SU-DHL-6 (cell line): ENCODE data around the gene FAM240A.

Experiments
- H2AFZ ChIP-seq: fragments of 200-600 bp; sonication (generic); 2 replicates; pipeline ENCODE4 v1.6.1; 2014; ENCODE audit warnings: low read depth, mild to moderate bottlenecking, moderate library complexity, mixed read lengths, antibody characterized with exemption, low read length; ENCODE audit not compliant: severe bottlenecking
- H3F3A ChIP-seq: fragments of 200-600 bp; shearing (Covaris generic); 2 replicates; pipeline ENCODE4 v1.6.0; 2016; ENCODE audit warnings: antibody characterized with exemption, mild to moderate bottlenecking; ENCODE audit not compliant: insufficient read depth
- H3K27ac ChIP-seq: fragments of 200-600 bp; sonication (generic); 2 replicates; pipeline ENCODE4 v1.5.1; 2016; ENCODE audit warnings: low read depth, mild to moderate bottlenecking, low read length, moderate library complexity, mixed read lengths
- H3K27me3 ChIP-seq: fragments of 200-600 bp; sonication (generic), shearing (Covaris generic); 2 replicates; pipeline ENCODE4 v1.6.0; 2014; ENCODE audit warnings: mild to moderate bottlenecking, low read length
- H3K36me3 ChIP-seq: fragments of 200-600 bp; sonication (generic); 2 replicates; pipeline ENCODE4 v1.6.1; 2014; ENCODE audit warnings: mild to moderate bottlenecking, low read length, mixed read lengths
- H3K4me2 ChIP-seq: fragments of 300-600, 200-600 bp; shearing (Covaris generic), sonication (generic); 2 replicates; pipeline ENCODE4 v1.6.0; 2014; ENCODE audit warnings: low read length, low read depth, mild to moderate bottlenecking; ENCODE audit not compliant: poor library complexity, severe bottlenecking
- H3K4me3 ChIP-seq: fragments of 200-600 bp; sonication (generic); 2 replicates; pipeline ENCODE4 v1.5.1; 2014; ENCODE audit warnings: antibody characterized with exemption, low read length, mild to moderate bottlenecking, mixed read lengths; ENCODE audit not compliant: insufficient read depth, poor library complexity, severe bottlenecking
- H3K79me2 ChIP-seq: fragments of 200-600 bp; sonication (generic); 2 replicates; pipeline ENCODE4 v1.6.1; 2014; ENCODE audit warnings: mild to moderate bottlenecking, low read length, moderate library complexity; ENCODE audit not compliant: insufficient read depth
- H3K9ac ChIP-seq: fragments of 200-600 bp; sonication (generic); 2 replicates; pipeline ENCODE4 v1.7.0; 2014; ENCODE audit warnings: mild to moderate bottlenecking, low read length
- H3K9me2 ChIP-seq: fragments of 200-600 bp; sonication (generic); replicated peaks from 2 replicates; pipeline ENCODE4 v1.6.1; 2014; ENCODE audit warnings: low read length; ENCODE audit not compliant: insufficient read depth
- H3K9me3 ChIP-seq: fragments of 200-600 bp; sonication (generic); 2 replicates; pipeline ENCODE4 v1.6.1; 2014; ENCODE audit warnings: low read length, mixed read lengths; ENCODE audit not compliant: insufficient read depth
- H4K20me1 ChIP-seq: fragments of 200-600 bp; sonication (generic); 2 replicates; pipeline ENCODE4 v1.6.1; 2014; ENCODE audit warnings: low read depth, mild to moderate bottlenecking, antibody characterized with exemption, low read length, moderate library complexity, mixed read lengths
- EZH2phosphoT487 ChIP-seq: fragments of 200-600 bp; sonication (generic), shearing (Covaris generic); conservative IDR thresholded peaks from 2 replicates; pipeline ENCODE4 v1.6.1; 2018; ENCODE audit warnings: mild to moderate bottlenecking, antibody characterized with exemption, low read length, moderate library complexity, mixed read lengths
- TF ChIP-seq, protein P1 (sequence below): fragments of 200-600 bp; sonication (generic); IDR thresholded peaks from one replicate; pipeline ENCODE4 v1.5.1; 2017; ENCODE audit warnings: antibody characterized with exemption, mild to moderate bottlenecking, low read length, moderate library complexity; ENCODE audit not compliant: insufficient read depth, poor library complexity, severe bottlenecking

FAM240A gene

DNA sequence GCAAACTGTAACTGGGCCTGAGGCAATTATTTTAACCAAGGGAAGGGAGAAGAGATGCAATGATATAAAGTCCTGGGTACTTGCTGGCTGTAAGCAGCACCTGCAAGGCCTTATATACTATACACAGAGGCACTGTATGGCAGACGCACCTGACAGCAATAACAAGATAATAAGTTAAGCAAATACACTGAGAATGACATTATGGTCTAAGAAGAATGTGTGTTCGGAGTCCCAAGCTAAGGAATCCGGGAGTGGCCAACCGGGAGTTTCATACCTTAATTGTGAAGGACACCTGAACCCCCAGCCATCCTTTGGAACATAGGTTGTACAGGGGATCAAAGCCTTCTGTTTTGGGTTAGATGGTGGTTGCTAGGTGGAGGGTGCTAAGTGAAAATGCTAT is 13.7 kb downstream of the FAM240A start:
- Histone ChIP-seq H3K79me2 (no peaks in the 10 kb centered on the region), H2AFZ (no peak overlapping the region), H3K36me3 (no peaks in the 10 kb centered on the region), H3F3A (no peaks in the 10 kb centered on the region), H3K27ac (no peak overlapping the region), H3K27me3 (no peaks in the 10 kb centered on the region), H3K9me2 (no peaks in the 10 kb centered on the region), H3K4me3 (no peak overlapping the region), H3K4me2 (no peak overlapping the region), H4K20me1 (no peaks in the 10 kb centered on the region), H3K9me3 (no peaks in the 10 kb centered on the region), H3K9ac (no peak overlapping the region)
- TF ChIP-seq, protein P1, sequence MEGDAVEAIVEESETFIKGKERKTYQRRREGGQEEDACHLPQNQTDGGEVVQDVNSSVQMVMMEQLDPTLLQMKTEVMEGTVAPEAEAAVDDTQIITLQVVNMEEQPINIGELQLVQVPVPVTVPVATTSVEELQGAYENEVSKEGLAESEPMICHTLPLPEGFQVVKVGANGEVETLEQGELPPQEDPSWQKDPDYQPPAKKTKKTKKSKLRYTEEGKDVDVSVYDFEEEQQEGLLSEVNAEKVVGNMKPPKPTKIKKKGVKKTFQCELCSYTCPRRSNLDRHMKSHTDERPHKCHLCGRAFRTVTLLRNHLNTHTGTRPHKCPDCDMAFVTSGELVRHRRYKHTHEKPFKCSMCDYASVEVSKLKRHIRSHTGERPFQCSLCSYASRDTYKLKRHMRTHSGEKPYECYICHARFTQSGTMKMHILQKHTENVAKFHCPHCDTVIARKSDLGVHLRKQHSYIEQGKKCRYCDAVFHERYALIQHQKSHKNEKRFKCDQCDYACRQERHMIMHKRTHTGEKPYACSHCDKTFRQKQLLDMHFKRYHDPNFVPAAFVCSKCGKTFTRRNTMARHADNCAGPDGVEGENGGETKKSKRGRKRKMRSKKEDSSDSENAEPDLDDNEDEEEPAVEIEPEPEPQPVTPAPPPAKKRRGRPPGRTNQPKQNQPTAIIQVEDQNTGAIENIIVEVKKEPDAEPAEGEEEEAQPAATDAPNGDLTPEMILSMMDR = no peak
- no peak for TF ChIP-seq EZH2phosphoT487

DNA sequence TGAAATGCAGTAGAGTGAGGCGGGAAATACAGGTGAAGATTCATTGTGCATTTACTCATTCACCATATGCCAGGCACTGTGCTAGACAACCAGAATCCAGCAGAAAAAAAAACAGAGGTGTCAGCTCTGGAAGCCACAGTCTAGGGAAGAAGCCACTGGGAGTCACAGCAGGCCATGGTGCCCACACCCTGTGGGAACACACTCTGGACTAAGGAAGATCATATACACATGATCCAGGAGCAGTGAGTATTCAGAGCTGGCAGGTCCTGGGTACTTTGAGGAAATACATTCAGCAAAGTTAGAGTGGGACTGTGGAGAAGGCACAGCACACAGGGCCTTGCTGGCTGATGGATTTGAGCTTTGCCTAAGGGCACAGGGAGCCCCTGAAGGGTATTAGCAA is 14.8 kb downstream of the FAM240A start:
- Histone ChIP-seq H3F3A (no peaks in the 10 kb centered on the region), H3K27ac (no peak overlapping the region), H4K20me1 (no peaks in the 10 kb centered on the region), H3K4me2 (no peak overlapping the region), H3K9me3 (no peaks in the 10 kb centered on the region), H3K4me3 (no peak overlapping the region), H3K79me2 (no peaks in the 10 kb centered on the region), H2AFZ (no peak overlapping the region), H3K9me2 (no peaks in the 10 kb centered on the region), H3K27me3 (no peaks in the 10 kb centered on the region), H3K9ac (no peak overlapping the region), H3K36me3 (no peaks in the 10 kb centered on the region)
- TF ChIP-seq, protein P1 = no peak
- no peak for TF ChIP-seq EZH2phosphoT487

GRCh38 chr3:46628901-46629369 is 16.6 kb downstream of the FAM240A start:
- H3K27ac ChIP-seq = no peak overlapping the region
- no peak overlapping the region for H2AFZ ChIP-seq

More at GRCh38 chr3:46628901-46629369, 16.6 kb downstream of the FAM240A start:
- Histone ChIP-seq H3K4me2 (no peak overlapping the region), H3K79me2 (no peaks in the 10 kb centered on the region), H3K9me3 (no peaks in the 10 kb centered on the region), H4K20me1 (no peaks in the 10 kb centered on the region), H3K27me3 (no peaks in the 10 kb centered on the region), H3K4me3 (no peak overlapping the region), H3K9ac (no peak overlapping the region), H3K36me3 (no peaks in the 10 kb centered on the region), H3K9me2 (no peaks in the 10 kb centered on the region), H3F3A (no peaks in the 10 kb centered on the region)
- TF ChIP-seq, protein P1 = no peak
- TF ChIP-seq EZH2phosphoT487 = no peak
